Astrocyte of the hippocampus (primary cell): ENCODE data around the gene FBXO38.
A peak's percentile ranks its signal among the peaks of the same experiment; 100 is the strongest.

Source experiments
- DNase-seq: peaks from one replicate; pipeline ENCODE4 v3.0.0; 2011; ENCODE audit warnings: low read depth, low spot score

FBXO38 gene, protein sequence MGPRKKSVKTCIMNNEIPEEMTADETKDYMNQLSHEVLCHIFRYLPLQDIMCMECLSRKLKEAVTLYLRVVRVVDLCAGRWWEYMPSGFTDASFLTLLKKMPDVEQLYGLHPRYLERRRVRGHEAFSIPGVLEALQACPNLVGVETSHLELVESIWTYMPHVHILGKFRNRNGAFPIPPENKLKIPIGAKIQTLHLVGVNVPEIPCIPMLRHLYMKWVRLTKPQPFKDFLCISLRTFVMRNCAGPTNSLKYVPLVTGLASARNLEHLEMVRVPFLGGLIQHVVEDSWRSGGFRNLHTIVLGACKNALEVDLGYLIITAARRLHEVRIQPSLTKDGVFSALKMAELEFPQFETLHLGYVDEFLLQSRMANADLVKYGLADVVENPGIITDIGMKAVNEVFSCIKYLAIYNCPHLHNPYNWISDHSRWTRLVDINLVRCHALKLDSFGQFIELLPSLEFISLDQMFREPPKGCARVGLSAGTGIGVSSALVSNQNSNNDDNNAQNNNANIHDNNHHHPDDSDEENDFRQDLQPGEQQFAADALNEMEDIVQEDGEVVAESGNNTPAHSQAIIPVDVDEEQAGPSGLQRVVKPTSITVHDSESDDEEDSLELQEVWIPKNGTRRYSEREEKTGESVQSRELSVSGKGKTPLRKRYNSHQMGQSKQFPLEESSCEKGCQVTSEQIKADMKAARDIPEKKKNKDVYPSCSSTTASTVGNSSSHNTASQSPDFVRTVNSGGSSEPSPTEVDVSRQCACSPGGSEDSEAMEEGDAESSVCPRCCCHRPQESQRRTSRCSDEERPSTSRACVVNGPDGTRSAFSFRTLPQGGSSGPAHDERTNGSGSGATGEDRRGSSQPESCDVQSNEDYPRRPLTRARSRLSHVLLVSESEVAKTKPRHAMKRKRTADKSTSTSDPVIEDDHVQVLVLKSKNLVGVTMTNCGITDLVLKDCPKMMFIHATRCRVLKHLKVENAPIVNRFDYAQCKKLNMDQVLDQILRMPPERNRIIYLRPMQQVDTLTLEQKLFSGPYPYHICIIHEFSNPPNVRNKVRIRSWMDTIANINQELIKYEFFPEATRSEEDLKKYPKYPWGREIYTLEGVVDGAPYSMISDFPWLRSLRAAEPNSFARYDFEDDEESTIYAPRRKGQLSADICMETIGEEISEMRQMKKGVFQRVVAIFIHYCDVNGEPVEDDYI

DNA sequence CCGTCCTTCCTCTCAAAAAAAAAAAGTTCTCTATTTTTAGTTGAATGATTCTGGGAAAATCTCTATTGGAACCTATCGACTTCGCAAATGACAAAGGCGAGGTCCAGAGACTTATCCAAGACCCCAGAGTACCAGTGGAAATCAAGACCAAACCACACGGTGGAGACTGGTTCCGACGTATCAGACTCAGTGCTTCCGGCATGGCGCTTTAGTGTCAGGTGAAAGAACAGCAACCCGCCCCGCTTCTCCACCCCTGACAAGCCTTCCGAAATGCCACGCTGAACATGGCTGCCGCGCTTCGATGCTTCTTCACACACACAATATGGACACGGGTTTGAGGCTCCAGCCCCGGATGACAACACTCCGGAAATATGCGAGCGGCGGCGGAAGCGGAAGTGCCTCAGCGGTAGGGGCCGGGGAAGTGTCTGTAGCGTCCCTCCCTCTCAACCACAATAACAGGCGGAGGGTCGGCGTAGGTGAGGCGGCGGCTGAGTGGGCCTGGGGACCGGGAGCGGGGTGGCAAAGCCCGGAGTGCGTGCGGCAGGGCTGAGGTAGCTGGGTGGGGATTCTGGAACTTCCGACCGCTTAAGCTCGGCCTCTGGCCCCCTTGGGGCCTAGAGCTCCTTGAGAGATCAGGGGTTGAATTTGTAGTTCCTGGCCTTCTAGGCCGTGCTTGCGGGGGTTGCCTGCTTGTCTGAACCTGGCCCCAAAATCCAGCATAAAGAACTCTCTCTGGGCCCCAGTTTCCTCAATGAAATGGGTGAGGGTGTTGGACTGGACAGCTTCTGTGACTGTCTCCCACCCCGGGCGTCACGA, at the start of gene FBXO38:
TSS of gene FBXO38 (plus strand) at position 395 of the 816 bp plus-strand sequence. CDS start 10,819 bp downstream, outside the sequence.
- DNase-seq: peak; percentile 98

DNA sequence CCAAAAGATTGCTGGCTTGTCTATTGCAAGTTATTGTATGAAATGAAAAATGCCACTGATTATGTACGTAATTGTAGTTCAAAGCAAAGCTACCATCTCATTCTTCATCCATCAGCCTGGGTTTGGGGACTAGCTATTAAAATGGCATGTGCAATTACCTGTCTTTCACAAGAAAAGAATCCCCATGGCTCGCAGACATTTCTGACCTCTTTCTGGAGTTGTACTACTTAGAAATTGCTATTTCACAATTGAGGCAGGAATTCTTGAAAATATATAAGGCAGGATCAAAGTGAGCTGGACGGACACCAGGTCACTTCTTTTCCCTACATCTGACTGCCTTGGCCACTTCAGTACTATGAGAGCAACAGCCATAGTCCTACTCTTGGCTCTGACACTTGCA, 48.5 kb upstream of the FBXO38 start, which contains the start of gene SPINK9:
TSS of gene SPINK9 (plus strand) at position 301 of the 400 bp plus-strand sequence. CDS start at position 356, 55 bp downstream.
- no peak for DNase-seq

DNA sequence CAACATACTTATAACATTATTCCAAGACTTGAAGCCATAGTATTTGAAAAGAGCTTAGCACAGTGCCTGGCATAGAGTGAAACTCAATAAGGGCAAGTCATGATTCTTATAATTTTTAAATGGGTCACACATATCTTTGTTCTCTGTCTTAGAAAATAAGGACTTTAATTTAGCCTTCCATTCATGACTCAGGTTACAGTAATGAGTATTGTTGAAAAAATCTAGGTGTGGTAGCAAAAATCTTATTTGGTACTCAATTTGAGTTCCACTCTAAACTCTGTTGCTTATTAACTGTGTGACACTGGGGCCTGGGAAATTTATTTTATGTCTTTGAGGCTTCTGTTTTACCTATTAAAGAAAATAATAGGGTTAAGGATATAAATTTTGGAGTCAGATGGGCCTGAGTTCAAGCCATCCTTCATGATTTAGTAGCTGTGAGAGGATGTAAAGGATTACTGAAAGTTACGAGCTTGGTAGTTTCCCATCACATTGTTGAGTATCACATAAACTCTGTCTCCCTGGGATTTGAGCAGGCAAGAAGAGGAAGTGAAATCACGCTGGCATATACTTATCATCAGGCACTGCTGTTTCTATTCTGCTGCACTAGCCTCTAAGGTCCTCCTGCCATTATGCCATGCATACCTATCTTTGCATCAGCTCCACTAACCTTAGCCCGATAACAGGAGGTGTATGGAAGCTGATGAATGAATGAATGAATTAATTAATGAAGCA, 46.9 kb upstream of the FBXO38 start:
- no peak for DNase-seq

DNA sequence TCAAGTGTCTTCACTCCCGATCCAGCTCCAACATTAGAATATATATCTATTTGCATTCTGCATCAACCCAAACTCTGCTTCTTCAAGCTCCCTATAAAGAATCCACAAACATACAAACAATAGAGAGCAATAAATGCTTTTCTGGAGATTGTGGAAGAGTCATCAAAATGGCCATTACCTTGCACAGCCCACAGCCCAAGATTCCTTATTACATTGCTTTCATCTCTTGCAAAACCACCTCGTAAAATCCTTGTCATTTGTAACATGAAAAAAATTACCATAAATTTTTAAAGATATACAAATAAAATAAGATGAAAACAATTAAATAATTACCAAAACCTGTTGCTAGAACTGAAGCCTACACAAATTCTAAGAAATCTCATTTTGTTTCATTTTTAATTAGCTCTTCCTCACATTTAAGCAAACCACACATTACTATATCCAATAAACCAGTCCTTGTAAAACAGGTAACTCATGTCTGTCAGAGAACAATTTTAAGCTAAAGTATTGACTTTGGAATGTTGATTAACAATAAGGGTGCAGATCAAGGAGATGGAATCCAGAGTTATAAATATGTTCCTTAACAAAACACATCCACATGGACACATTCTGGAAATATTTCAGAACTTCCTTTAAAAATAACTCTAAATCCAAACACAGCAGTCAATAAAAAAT, 41.2 kb upstream of the FBXO38 start:
- DNase-seq: no peak

DNA sequence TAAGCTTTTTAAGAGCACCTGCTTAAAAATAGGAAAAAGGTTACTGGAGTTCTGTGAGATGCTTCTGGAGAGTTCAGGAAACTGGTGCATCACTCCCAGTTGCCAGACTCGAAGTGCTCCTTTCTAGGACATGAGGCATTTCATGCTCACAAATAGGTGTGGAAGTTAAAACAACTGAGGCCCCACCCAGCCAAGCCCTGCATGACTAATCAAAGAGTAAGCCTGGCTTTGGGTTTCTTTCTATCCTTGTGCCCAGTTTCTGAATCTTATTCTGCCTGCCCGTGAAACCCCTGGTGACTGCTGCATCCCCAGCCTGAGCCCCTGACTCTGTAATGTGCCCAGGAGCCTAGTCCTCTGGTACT, 40.7 kb upstream of the FBXO38 start:
- DNase-seq: no peak

DNA sequence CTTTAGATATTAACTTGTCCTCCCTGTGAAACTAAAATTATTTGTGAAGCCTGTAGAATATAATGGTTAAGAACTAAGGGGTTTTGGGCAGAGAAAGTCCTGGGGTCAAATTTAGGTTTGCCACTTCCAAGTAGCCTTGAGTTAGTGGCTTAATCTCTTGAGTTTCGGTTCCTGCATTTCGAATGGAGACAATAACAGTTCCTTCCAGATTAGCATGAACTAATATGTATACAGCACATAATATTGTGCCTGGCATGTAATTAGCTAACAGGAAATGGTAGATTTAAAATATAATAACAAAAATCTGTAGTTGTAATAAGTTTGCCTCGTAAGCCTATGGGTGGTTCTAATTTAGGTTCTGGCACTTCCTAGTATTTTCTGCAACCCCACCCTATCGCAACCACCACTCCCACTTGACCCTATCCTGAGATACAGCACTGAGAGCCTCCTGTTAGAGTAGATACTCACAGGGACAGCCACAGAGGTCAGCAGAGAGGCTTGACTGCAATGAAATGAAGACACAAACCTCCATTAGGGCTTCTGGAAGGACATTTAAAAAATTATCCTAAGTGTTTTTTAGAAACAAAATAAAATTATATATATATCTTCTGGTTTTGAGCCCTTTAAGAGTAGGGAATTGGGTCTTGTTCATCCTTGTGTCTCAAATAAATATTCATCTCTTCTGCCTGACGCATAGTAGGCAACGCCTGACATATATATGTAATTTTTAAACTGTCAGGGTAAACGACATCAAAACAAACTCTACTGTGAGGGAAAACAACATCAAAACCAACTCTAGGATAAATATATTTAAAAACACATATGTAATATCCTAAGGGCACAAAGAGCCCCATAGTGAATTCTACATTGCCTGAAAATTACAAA, 39.9 kb upstream of the FBXO38 start:
- no peak for DNase-seq

DNA sequence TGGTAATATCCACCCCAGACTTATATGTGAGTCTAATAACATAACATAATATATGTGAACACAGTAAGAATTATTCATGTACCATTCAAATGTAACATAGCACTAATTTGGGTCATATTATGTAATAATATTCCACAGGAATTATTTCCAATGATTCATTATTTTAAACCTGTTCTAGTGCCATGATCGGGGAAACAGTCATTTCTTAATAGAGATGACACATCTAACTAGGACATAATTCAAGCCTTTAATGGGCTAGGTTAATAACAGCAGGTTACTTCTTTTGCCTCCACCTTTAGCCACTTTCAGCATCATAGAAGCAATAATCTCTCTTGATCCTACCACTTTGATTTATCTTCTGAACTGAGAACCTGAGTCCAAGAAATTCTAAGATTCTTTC, 36.1 kb upstream of the FBXO38 start:
- no peak for DNase-seq

DNA sequence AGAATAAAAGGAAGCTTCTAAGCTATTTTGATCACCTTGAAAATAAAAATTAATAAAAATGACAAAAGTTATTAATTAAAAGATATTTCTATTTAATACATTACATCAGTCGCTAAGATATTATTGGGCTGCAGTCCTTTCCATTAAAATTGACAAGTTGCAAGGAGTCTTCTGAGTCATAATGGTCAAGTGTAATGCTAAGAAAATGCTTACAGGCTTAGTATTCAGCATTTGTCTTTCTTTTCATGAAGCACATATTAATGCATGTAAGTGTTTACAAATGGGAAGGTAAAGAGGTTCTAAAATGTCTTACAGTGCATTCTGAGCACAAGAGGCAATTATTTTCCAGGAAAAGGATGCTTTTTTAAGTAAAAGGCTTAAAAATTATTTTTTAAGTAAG, 31.1 kb upstream of the FBXO38 start:
- DNase-seq: no peak

DNA sequence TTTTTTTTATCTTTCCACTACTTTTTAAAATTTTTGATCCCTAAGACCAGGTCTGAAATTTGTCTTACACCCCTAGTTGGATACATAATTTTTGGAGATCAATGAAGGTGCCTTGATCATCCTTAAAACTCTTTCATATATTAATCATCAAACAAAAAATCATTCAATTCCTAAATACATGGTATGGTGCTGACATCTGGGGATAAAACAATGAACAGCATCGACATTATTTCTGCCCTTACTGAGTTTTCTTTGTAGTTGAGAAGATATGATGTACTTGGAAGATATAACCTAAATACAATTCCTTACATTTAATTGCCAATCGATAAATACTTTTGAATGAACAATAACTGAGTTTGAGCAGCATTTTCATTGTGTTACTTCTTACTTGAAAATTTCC, 30.1 kb upstream of the FBXO38 start:
- DNase-seq: no peak

DNA sequence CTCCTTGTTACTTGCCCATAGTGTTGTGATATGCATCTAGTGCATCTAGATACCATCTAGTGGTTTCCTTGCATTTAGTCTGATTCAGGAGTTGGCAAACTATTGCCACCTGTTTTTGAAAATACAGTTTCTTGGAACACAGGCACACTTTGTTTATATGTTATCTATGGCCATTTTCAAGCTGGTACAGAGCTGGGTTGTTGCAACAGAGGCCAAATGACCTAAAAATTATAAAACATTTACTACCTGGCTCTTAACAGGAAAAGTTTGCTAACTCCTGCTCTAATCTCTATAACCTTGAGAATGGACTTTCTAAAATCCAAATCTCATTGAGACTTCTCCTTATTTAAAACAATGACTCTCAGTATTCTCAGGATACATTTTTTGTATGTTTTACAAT, 19.4 kb upstream of the FBXO38 start:
- no peak for DNase-seq

DNA sequence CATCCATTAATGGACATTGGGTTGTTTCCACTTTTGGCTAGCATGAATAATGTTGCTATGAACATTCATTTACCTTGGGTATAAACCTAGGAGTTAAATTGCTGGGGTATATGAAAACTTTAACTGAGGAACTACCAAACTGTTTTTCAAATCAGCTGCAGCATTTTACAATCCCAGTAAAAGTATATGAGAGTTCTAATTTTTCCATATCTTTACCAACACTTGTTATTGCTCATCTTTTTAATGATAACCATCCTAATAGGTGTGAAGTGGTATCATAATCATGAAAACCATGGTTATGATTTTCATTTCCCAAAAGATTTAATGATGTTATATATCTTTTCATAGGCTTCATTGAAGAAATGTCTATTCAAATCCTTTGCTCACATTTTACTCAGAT, 15.5 kb upstream of the FBXO38 start:
- no peak for DNase-seq

DNA sequence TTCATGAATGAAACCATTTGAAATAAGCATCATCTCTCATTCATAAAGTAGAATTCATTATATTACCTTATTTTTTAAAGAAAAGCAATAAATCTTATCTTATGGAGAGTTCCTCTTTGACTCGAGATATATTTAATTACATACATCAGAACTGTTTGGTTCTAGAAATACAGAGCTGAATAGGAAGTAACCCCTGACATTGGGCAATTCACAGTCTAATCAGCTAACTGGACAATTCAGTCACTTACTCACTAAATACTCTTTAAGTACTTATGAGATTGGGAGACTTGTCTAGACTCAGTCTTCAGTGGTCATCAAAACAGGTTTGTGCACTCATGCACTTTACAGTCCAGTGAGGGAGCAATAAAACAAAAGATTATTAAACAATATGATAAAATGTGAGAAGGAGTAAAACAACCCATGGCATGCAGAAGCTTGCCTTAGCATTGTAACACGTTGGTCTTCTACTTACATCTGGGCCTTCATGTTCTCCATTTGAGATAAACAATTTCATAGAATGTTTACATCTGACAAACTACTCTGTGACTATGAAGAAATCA, 11.5 kb upstream of the FBXO38 start:
- no peak for DNase-seq

DNA sequence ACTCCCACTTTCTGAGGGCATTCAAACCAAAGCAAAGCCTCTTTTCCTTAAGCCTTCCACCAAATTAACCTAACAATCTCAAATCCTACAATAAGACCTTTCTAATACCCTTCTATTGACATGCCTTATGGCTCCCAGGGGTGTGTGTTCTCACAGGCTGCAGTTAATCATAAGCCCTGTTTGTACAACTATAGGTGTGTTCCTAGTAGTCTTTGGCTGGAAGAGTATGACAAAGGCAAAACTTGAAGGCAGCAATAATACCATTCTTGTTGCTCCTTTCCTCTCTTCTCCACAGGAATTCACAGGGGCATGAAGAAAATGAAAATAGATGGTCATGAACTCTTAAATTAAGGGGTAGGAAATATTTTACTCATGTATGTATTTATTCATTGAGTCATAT, 10.9 kb upstream of the FBXO38 start:
- DNase-seq: no peak

DNA sequence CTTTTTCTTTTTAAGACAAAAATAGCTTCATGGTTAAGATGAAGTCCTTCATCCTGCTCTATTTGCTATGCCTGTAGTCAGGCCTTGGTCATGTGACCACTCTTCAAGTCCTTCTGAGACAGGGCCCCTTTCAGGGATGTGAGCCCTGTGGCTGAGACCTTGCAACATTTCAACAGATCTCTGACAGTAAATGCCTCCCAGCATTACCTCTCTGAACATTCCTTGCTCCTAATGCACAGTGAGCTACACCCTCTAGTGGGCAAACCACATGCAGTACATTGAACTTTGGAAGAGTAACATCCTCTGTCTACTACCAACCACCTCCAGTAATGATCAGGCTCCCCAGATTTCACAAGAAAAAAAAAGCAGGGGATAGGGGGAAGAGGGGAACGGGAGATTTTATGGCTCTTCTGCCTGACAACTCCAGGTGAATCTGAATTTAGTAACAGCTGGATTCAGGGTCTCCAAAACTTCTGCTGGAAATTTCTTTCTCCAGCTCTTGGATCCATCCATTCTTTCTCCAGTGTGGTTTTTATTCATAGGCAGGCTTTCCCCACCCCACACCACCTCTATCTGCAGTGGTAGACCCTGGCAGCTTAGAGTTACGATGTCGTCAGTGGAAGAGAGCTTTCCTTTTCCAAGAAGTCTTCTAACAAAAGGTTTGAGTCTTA, 8.9 kb upstream of the FBXO38 start:
- peak; percentile 65 for DNase-seq

DNA sequence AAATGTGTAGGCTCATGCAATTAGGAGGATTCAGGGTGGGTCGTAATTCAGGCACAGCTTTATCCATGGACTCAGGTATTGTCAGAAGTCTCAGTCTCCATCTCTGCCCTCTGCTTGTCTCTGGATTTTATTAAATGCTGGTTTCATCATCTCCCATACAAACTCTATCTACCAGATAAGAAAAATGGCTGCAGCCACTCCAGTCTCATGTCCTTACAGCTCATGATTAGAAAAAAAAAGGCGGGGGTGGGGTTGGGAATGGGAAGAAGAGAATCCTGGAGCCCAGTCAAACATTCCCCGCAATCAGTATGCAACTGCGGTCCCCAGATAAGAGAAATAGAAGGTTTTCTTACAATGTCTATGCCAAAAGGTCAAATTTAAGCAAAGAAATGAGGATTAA, 7.6 kb upstream of the FBXO38 start:
- no peak for DNase-seq

DNA sequence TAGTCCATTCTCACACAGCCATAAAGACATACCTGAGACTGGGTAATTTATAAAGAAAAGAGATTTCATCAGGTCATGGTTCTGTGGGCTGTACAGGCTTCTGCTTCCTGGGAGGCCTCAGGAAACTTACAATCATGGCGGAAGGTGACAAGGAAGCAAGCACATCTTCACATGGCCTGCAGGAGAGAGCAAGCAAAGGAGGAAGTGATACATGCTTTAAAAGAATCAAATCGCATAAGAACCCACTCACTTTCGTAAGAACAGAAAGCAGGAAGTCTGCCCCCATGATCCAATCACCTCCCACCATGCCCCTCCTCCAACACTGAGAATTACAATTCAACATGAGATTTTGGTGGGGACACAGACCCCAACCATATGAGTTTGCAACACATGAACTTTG, 5.1 kb upstream of the FBXO38 start:
- DNase-seq: no peak

DNA sequence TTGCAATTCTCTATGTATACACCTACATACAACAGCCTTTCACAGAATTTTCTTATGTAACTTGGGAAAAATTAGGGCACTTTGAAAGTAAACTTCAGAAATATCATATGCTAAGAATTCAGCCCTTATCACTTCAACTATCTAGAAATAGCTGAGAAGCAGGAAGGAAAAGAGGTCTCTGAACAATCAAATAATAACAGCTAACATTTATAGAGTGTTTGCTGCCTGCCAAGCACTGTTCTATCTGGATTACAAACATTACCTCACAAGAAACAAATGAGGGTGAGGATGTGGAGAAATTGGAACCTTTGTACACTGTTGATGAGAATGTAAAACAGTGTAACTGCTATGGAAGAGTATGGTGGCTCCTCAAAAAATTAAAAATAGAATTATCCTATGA, 4.4 kb upstream of the FBXO38 start:
- DNase-seq: no peak

DNA sequence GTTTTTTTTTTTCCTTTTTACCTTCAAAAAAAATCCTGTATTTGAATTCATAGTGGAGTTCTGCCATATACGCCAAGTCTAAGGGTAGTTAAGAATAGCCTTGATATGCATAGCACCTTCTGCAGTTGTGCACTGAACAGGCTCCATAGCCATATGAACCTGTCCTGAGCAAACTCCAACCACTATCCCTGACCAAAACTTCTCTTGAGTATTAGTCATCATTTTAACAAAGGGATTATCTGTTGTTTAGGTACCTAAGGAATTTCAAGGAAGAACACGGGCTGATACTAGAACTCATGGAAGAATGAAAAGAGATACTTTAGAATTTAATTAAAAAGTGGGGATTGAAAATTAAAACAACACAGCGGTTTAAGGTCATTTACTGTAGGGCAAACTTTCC, 1.9 kb upstream of the FBXO38 start:
- DNase-seq: no peak
